GM12875 (cell line): ENCODE data around the gene USP22.
"Not testable (repeated sequence)": the region's sequence is repeated elsewhere in the genome, so short reads cannot be mapped to it uniquely, and the experiment has no call there.

ENCODE experiments used
- H3K4me3 ChIP-seq: one replicate; pipeline ENCODE4 v1.5.1; 2011; ENCODE audit warnings: low read depth, low read length, control low read depth
- TF ChIP-seq, protein P1 (sequence below): IDR thresholded peaks from 2 replicates; pipeline ENCODE4 v1.5.1; 2011; ENCODE audit warnings: low read depth, mild to moderate bottlenecking, control low read depth, inconsistent platforms, low read length, moderate library complexity, borderline replicate concordance; ENCODE audit not compliant: insufficient read depth

The USP22 gene

GRCh38 chr17:21042458-21043295 lies at the start of gene USP22:
USP22 (minus strand) TSS chr17:21043011; CDS start chr17:21042835, 176 bp downstream.
- TF ChIP-seq, protein P1, sequence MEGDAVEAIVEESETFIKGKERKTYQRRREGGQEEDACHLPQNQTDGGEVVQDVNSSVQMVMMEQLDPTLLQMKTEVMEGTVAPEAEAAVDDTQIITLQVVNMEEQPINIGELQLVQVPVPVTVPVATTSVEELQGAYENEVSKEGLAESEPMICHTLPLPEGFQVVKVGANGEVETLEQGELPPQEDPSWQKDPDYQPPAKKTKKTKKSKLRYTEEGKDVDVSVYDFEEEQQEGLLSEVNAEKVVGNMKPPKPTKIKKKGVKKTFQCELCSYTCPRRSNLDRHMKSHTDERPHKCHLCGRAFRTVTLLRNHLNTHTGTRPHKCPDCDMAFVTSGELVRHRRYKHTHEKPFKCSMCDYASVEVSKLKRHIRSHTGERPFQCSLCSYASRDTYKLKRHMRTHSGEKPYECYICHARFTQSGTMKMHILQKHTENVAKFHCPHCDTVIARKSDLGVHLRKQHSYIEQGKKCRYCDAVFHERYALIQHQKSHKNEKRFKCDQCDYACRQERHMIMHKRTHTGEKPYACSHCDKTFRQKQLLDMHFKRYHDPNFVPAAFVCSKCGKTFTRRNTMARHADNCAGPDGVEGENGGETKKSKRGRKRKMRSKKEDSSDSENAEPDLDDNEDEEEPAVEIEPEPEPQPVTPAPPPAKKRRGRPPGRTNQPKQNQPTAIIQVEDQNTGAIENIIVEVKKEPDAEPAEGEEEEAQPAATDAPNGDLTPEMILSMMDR: no peak
- peak within 1 kb of the TSS; percentile 96 for H3K4me3 ChIP-seq

DNA sequence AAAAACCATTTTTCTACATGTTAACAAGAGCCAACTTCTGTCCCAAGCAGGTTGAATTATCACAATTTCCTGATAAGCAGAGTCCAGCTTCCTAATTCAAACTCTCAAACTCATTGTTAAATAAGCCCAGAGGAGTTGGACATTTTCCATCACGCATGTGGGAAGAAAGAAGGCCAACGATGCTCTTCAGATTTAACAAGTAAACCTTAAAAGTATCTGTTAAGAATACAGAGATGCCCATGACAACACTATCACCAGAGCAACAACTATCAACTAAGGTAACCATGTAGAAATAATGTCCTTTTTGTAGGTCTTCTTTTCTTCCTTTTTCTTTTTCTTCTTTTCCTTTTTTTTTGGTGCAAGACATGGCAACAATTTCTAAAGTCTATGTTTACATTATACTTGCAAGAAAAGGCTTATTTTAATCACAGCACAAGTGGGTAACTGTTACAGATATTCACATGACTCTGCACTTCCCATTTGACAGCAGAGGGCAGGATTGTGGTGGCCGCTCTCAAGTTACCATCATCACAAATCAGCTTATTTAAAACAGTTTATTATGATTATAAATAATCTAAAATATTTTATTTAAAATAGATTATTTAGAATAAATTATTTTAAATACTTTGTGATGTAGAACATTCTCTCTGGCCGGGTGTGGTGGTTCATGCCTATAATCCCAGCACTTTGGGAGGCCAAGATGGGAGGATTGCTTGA lies 48.2 kb upstream of the USP22 start:
- TF ChIP-seq, protein P1: no peak
- no peak overlapping the region for H3K4me3 ChIP-seq

DNA sequence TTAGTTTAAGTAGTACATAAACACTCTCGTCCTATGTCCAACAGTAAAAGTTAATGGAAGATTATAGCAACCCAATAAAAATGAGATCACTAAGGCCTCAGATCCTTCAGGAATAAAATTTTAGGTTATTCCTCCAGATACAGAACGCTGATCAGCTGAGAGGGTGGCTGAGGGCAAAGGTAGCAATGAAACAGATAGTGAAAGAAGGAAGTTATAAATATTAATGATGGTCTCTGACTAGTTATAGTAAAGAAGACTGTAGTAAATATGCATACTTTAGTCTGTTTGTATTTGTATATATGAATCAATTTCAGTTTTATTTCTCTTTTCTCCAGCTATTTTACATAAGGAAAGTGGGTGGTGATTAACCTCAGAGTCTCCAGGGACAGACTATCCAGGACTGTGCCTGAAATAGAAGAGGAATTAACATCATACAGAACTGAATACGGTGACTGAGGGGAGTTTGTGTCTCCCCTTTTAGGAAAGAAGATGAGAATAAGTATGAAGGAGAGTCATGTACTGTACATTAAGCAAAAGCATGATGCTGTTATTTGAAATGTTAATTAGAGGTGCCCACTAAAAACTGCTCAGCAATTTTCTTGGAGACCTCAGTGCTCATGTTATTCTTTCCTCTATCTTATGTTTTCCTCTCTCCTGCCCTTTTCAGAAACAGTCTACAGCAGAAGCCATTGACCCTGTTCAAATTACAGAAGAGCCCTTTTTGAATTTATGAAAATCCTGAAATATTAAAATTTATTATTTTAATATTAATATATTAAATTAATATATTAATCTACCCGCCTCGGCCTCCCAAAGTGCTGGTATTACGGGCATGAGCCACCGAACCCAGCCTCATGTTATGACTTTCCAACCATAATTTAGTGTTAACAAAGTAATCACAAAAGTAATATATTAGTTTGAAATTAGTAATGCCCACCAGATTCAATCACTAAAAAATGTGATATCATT lies 47.4 kb upstream of the USP22 start:
- TF ChIP-seq, protein P1: no peak
- no peak overlapping the region for H3K4me3 ChIP-seq

DNA sequence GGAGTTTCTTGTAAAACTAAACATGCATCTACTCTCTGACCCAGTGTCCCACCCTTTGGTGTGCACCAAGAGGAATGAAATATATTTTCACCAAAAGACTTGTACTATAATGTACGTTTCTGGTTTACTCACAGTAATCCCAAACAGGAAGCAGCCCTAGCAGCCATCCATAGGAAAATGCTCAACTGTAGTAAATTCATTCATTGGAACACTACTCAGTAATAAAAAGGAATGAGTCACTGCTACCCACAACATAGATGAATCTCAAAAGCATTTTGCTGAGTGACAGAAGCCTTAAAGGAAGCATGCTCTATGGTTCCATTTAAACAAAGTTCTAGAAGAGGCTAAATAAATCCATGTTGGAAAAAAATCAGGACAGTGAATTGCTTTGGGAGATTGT lies 46.3 kb upstream of the USP22 start:
- TF ChIP-seq, protein P1: no peak
- H3K4me3 ChIP-seq: no peak overlapping the region

GRCh38 chr17:21085707-21086106 lies 42.9 kb upstream of the USP22 start:
- TF ChIP-seq, protein P1: no peak
- H3K4me3 ChIP-seq: no peak overlapping the region

GRCh38 chr17:21085280-21085679 lies 42.5 kb upstream of the USP22 start:
- H3K4me3 ChIP-seq: not testable (repeated sequence)

GRCh38 chr17:21082001-21082436 lies 39.2 kb upstream of the USP22 start:
- H3K4me3 ChIP-seq: no peak overlapping the region
- TF ChIP-seq, protein P1: no peak
